ENCODE data around the gene CEBPG.

Gene CEBPG

DNA sequence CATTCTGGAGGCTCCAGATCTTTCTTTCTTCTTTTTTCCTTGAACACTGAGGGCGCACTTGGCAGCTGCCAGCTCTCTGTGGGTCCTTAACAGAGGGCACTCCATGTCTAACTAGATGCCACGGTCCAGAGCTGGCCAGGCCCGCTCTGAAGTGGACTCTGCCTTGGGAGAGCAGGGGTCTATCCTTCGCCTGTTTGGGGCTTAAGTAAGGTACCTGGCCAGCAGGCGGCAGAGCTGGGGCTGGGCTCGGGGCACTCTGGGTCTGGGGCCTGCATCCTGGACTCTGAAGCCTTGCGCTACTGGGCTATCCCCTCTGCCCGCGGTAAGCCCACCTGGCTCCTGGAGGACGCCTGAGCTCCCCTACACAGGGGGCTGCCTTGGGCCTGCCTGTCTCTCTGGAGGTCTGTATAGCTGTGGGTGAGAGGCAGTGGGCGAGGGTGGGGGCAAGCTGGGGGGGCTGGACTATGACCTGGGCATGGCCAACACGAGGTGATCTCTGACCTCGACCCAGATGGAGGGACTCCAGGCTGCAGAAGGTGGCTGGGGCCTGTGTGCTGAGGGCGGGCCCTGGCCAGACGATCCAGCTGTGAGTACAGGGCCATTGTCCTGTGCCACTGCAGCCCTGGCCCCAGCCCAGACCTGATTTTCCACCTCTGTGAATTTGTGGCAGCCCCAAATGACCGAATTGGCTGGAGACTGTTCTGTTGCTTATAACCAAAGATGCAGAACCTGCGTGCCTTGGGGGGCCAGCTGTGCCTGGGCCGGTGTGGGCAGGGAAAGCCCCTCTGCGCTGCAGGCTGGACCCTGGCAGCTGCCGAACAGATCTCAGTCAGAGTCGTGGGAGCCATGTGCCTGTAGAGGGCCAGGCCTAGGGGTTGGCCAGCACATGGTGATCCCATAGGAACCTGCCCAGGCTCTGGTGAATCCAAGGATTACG, 26.5 kb downstream of the CEBPG start:
- peaks cover 12 to 14% of the 10 kb centered on the region in 2 donors for H3K4me1 ChIP-seq (ENCODE audit: control insufficient read depth in 2 of 2, insufficient read depth in 2 of 2, low read length in 2 of 2)
- no peak overlapping the region for H3K9ac ChIP-seq (ENCODE audit: low read depth in 1 of 2, low read length in 2 of 2)
- H3K36me3 ChIP-seq (ENCODE audit: control insufficient read depth in 2 of 2, insufficient read depth in 2 of 2, low read length in 2 of 2): no peaks in the 10 kb centered on the region
- H3K27ac ChIP-seq (ENCODE audit: low read depth in 2 of 2, low read length in 2 of 2): no peak overlapping the region
- H3K4me3 ChIP-seq (ENCODE audit: low read length in 2 of 2): no peak overlapping the region
- H3K27me3 ChIP-seq (ENCODE audit: control insufficient read depth in 2 of 2, insufficient read depth in 2 of 2, low read length in 2 of 2): no peaks in the 10 kb centered on the region
- H3K9me3 ChIP-seq (ENCODE audit: control insufficient read depth in 2 of 2, low read length in 2 of 2): no peaks in the 10 kb centered on the region

DNA sequence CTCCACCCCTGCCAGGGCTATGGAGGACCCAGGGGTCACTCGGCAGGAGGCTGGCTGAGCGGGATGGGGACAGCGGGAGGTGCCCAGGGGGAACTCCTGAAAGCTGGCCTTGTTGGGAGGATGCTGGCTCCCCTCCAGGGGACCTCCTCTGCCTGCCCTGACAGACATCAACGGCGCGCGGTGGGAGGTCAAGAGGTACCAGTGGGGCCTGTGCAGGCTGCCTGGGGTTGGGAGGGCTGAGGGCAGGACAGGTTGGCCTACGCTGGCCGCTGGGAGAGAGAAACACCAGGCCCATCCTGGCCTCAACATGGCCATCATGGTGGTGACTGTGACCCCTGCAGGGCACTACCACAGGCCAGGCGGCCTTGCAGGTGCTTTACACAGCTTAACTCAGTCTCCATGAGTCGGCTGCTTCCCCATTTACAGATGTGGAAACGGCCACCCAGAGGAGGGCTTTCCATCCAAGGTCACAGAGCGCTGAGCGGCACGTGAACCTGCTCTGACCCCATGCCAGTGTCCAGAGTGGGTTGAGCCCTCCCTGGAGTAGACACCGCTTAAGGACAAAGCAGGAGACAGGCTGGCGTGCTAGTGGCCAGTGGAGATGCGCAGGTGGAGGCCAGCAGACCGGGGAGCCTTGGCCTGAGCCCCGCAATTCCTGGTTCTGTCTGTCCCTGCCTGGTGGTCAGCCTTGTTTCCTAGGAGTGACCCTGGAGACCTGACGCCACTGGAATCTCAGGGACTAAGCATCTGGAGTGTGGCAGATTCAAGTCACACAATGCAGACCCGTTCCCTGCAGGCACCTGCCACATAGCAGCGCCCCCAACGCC, 27.6 kb downstream of the CEBPG start:
- Histone ChIP-seq H3K4me3 (ENCODE audit: low read length in 2 of 2) (no peak overlapping the region), H3K9me3 (ENCODE audit: control insufficient read depth in 2 of 2, low read length in 2 of 2) (no peaks in the 10 kb centered on the region), H3K9ac (ENCODE audit: low read depth in 1 of 2, low read length in 2 of 2) (no peak overlapping the region), H3K4me1 (ENCODE audit: control insufficient read depth in 2 of 2, insufficient read depth in 2 of 2, low read length in 2 of 2) (peaks cover 7 to 10% of the 10 kb centered on the region in 2 donors), H3K27me3 (ENCODE audit: control insufficient read depth in 2 of 2, insufficient read depth in 2 of 2, low read length in 2 of 2) (no peaks in the 10 kb centered on the region), H3K27ac (ENCODE audit: low read depth in 2 of 2, low read length in 2 of 2) (no peak overlapping the region), H3K36me3 (ENCODE audit: control insufficient read depth in 2 of 2, insufficient read depth in 2 of 2, low read length in 2 of 2) (no peaks in the 10 kb centered on the region)

DNA sequence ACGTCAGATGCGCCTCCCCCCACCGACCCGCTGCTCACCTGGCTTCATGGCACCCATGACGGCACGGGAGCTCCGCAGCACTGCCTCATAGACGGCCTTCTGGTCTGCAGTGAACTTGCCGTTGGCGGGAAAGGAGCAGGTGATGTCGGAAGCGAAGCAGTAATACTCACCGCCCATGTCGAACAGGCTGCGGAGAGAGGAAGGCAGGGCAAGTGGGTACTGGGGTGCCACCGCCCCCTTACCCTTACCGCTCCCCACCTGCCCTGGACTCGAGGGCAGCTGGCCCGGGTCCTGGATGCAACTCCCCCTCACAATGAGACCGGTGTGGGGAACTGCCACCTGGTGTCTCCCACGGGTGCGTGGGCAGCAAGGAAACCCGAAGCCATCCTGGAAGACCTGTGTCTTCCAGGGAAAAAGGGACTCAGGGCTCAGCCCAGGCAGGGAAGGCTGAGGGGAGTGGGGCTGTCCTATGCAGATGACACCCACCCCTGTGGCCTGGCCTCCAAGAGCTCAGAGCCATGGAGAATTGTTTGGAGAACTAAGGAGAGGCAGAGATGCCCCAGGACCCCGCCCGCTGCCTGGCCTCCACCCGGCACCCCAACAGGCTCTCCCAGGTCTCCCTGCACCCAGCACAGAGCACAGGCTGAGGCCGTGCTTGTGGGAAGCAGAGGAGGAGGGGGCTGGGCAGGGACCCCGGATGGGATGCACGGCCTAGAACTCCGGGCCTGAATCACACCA, 28.3 kb downstream of the CEBPG start:
- no peaks in the 10 kb centered on the region for H3K27me3 ChIP-seq (ENCODE audit: control insufficient read depth in 2 of 2, insufficient read depth in 2 of 2, low read length in 2 of 2)
- H3K36me3 ChIP-seq (ENCODE audit: control insufficient read depth in 2 of 2, insufficient read depth in 2 of 2, low read length in 2 of 2): no peaks in the 10 kb centered on the region
- no peaks in the 10 kb centered on the region for H3K9me3 ChIP-seq (ENCODE audit: control insufficient read depth in 2 of 2, low read length in 2 of 2)
- H3K27ac ChIP-seq (ENCODE audit: low read depth in 2 of 2, low read length in 2 of 2): no peak overlapping the region
- no peak overlapping the region for H3K9ac ChIP-seq (ENCODE audit: low read depth in 1 of 2, low read length in 2 of 2)
- H3K4me1 ChIP-seq (ENCODE audit: control insufficient read depth in 2 of 2, insufficient read depth in 2 of 2, low read length in 2 of 2): peaks cover 8 to 10% of the 10 kb centered on the region in 2 donors
- H3K4me3 ChIP-seq (ENCODE audit: low read length in 2 of 2): no peak overlapping the region

DNA sequence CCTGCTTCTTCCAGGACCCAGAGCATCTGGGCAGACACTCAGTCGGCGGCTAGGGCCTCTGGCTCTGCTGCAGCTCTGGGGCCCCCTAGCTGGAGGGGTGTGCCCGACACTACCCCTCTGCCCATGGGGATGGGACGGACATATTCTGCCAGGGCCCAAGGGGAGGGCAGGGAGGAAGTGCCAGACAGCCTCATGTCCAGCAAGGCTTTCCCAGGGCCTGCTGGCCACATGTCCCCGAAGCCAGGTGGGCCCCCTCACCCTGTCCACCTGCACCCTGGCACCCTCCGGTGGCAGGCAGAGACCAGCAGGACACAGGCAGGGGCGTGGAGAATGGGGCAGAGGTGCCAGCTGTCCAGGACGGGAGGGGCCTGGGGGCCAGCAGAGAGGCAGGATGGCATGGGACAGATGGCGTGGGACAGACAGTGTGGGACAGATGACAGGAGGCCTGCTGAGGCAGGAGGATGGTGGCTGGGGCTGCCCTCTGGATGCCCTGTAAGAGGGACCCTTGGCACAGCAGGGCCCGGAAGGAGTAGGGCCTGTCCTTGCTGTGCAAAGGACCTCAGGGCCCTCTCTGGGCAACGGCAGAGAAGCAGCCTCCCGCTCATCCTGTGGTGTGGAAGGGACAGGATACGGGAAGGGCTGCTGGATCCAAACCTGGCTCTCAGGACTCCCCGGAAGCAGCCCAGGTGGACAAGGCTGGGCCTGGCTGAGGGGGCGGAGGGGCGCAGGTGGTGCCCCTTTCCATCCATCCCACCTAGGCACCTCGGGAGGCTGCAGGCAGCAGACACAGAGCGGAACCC, 29.1 kb downstream of the CEBPG start:
- Histone ChIP-seq H3K27ac (ENCODE audit: low read depth in 2 of 2, low read length in 2 of 2) (no peak overlapping the region), H3K27me3 (ENCODE audit: control insufficient read depth in 2 of 2, insufficient read depth in 2 of 2, low read length in 2 of 2) (no peaks in the 10 kb centered on the region), H3K4me3 (ENCODE audit: low read length in 2 of 2) (no peak overlapping the region), H3K9ac (ENCODE audit: low read depth in 1 of 2, low read length in 2 of 2) (no peak overlapping the region), H3K9me3 (ENCODE audit: control insufficient read depth in 2 of 2, low read length in 2 of 2) (no peaks in the 10 kb centered on the region), H3K4me1 (ENCODE audit: control insufficient read depth in 2 of 2, insufficient read depth in 2 of 2, low read length in 2 of 2) (peaks cover 8 to 10% of the 10 kb centered on the region in 2 donors), H3K36me3 (ENCODE audit: control insufficient read depth in 2 of 2, insufficient read depth in 2 of 2, low read length in 2 of 2) (no peaks in the 10 kb centered on the region)

DNA sequence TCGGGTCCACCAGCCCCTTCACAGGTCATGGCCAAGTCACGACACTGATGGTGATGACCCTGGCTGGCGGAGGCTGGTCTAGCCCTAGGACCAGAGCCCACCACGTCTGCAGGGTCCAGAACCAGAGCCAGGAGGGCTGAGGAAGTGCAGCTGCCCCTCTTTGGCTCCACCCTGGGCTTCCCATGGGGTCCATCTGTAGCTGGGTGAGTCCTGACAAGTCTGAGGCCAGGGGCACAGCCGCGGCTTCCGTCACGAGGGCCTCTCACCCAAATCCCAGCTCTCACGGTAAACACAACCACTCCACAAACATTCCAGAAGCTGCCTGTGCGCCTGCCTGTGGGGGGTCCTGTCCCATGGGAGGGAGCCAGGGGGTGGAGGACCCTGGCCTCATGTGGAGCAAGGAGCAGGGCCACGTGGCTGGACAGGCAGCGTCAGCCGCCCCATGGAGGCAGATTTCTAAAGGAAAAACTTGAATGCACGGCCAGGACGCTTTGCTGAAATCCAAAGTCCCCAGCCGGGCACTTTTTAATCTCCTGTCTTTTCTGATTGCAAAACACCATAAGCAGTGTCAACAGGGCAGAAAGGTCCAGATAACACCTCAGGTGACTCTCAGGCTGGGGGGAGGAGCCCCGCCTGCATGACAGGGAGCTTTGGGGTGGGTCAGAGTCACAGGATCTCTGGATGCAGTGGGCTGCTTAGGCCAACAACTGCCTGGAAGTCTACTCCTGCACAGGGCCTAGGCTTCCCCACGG, 29.9 kb downstream of the CEBPG start:
- Histone ChIP-seq H3K4me1 (ENCODE audit: control insufficient read depth in 2 of 2, insufficient read depth in 2 of 2, low read length in 2 of 2) (peaks cover 8 to 10% of the 10 kb centered on the region in 2 donors), H3K27ac (ENCODE audit: low read depth in 2 of 2, low read length in 2 of 2) (no peak overlapping the region), H3K27me3 (ENCODE audit: control insufficient read depth in 2 of 2, insufficient read depth in 2 of 2, low read length in 2 of 2) (no peaks in the 10 kb centered on the region), H3K9ac (ENCODE audit: low read depth in 1 of 2, low read length in 2 of 2) (peak overlapping the region in 1 of 2 donors; percentile 46), H3K4me3 (ENCODE audit: low read length in 2 of 2) (no peak overlapping the region), H3K9me3 (ENCODE audit: control insufficient read depth in 2 of 2, low read length in 2 of 2) (no peaks in the 10 kb centered on the region), H3K36me3 (ENCODE audit: control insufficient read depth in 2 of 2, insufficient read depth in 2 of 2, low read length in 2 of 2) (no peaks in the 10 kb centered on the region)

DNA sequence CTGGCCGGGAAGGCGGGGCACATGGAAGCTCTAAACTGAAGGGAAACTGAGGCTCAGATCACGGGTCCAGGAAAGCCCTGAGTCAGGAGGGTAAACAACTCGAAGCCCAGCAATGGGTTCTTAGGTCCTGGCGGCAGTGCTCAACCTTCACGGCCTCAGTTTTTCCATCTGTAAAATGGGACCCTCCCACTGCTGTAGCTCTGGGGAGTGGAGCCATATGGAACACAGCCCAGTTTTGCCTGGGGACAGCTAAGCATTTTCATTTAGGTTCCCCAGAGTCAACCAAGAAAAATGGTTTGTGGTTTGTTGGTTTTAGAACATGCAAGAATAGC, 30.4 kb downstream of the CEBPG start:
- peaks cover 8 to 10% of the 10 kb centered on the region in 2 donors for H3K4me1 ChIP-seq (ENCODE audit: control insufficient read depth in 2 of 2, insufficient read depth in 2 of 2, low read length in 2 of 2)
- H3K9me3 ChIP-seq (ENCODE audit: control insufficient read depth in 2 of 2, low read length in 2 of 2): no peaks in the 10 kb centered on the region
- no peak overlapping the region for H3K4me3 ChIP-seq (ENCODE audit: low read length in 2 of 2)
- no peak overlapping the region for H3K27ac ChIP-seq (ENCODE audit: low read depth in 2 of 2, low read length in 2 of 2)
- no peak overlapping the region for H3K9ac ChIP-seq (ENCODE audit: low read depth in 1 of 2, low read length in 2 of 2)
- H3K27me3 ChIP-seq (ENCODE audit: control insufficient read depth in 2 of 2, insufficient read depth in 2 of 2, low read length in 2 of 2): no peaks in the 10 kb centered on the region
- no peaks in the 10 kb centered on the region for H3K36me3 ChIP-seq (ENCODE audit: control insufficient read depth in 2 of 2, insufficient read depth in 2 of 2, low read length in 2 of 2)

DNA sequence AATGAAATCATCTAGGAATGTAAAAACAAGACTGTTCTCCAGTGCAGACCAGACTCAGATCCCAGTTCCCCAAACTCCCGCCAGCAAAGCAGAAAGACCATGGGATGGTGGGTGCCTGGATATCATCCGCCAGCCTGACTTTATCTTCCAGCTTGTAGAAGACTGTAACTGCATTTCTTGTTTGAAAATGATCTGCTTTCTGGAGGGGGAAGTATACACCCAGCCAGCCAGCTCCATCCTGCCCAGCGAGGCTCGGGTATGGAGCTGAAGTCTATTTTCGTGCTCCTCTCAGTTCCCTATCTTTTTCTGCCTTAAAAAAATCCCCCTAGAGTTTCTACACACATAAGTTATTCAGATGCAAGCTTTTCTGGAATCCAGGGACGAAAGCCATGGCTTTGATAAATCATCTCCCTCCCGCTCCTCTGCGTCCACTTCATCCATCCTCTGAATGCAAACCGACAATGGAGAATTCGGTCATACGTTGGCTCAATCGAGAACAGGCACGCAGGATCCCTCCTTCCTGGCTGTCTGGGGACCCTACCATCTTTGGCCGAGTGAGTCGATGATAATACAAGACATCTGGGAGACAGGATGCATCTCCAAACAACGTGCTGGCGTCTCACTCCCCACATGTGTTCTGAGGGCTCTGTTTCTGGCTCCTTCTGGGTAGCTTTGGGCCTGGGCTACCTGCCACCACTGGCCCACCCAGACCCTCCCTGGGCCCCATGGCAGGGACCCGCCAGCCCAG, 31.2 kb downstream of the CEBPG start:
- peaks cover 8 to 10% of the 10 kb centered on the region in 2 donors for H3K4me1 ChIP-seq (ENCODE audit: control insufficient read depth in 2 of 2, insufficient read depth in 2 of 2, low read length in 2 of 2)
- H3K36me3 ChIP-seq (ENCODE audit: control insufficient read depth in 2 of 2, insufficient read depth in 2 of 2, low read length in 2 of 2): no peaks in the 10 kb centered on the region
- no peaks in the 10 kb centered on the region for H3K9me3 ChIP-seq (ENCODE audit: control insufficient read depth in 2 of 2, low read length in 2 of 2)
- H3K27ac ChIP-seq (ENCODE audit: low read depth in 2 of 2, low read length in 2 of 2): no peak overlapping the region
- H3K27me3 ChIP-seq (ENCODE audit: control insufficient read depth in 2 of 2, insufficient read depth in 2 of 2, low read length in 2 of 2): no peaks in the 10 kb centered on the region
- no peak overlapping the region for H3K4me3 ChIP-seq (ENCODE audit: low read length in 2 of 2)
- no peak overlapping the region for H3K9ac ChIP-seq (ENCODE audit: low read depth in 1 of 2, low read length in 2 of 2)

DNA sequence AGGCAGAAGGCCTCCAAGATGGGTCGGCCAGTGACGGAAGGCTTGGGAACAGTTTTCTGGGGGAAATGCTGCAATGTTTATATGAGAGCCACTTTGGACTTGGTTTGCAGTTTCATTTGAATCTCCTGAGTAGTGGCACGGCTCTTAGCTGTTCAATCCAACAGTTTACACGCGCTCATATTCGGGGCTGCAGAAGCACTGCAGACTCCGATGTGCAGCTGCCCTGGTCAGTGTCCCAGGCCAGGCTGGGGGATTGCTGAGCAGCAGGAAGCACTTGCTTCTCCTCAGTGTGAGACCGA, 31.7 kb downstream of the CEBPG start:
- peaks cover 8 to 10% of the 10 kb centered on the region in 2 donors for H3K4me1 ChIP-seq (ENCODE audit: control insufficient read depth in 2 of 2, insufficient read depth in 2 of 2, low read length in 2 of 2)
- H3K9ac ChIP-seq (ENCODE audit: low read depth in 1 of 2, low read length in 2 of 2): no peak overlapping the region
- no peak overlapping the region for H3K27ac ChIP-seq (ENCODE audit: low read depth in 2 of 2, low read length in 2 of 2)
- H3K4me3 ChIP-seq (ENCODE audit: low read length in 2 of 2): no peak overlapping the region
- H3K9me3 ChIP-seq (ENCODE audit: control insufficient read depth in 2 of 2, low read length in 2 of 2): no peaks in the 10 kb centered on the region
- no peaks in the 10 kb centered on the region for H3K27me3 ChIP-seq (ENCODE audit: control insufficient read depth in 2 of 2, insufficient read depth in 2 of 2, low read length in 2 of 2)
- no peaks in the 10 kb centered on the region for H3K36me3 ChIP-seq (ENCODE audit: control insufficient read depth in 2 of 2, insufficient read depth in 2 of 2, low read length in 2 of 2)
